GM19025 (cell line): ENCODE data around the gene TPD52L1.

ENCODE experiments used
- ATAC-seq: cut with Tn5 transposase; IDR thresholded peaks from one replicate; pipeline ENCODE4 v1.9.1; 2021; ENCODE audit warnings: mild to moderate bottlenecking, low read depth, moderate library complexity; ENCODE audit not compliant: unreplicated experiment

TPD52L1 gene

GRCh38 chr6:125299257-125299656, 145.7 kb downstream of the TPD52L1 start:
- no peak for ATAC-seq

GRCh38 chr6:125300992-125301434, 147.4 kb downstream of the TPD52L1 start:
- no peak for ATAC-seq

GRCh38 chr6:125301435-125302391, 148.1 kb downstream of the TPD52L1 start, which contains the start of gene HDDC2:
Gene HDDC2 (minus strand): TSS chr6:125301967. CDS start chr6:125301932, 35 bp downstream.
- peak; percentile 89 for ATAC-seq

- no peak for ATAC-seq
Measured at GRCh38 chr6:125302840-125303511, 149.4 kb downstream of the TPD52L1 start.

- ATAC-seq: no peak
Measured at GRCh38 chr6:125303512-125303854, 149.9 kb downstream of the TPD52L1 start.

GRCh38 chr6:125304970-125305660, 151.5 kb downstream of the TPD52L1 start:
- ATAC-seq: no peak

GRCh38 chr6:125306756-125307149, 153.2 kb downstream of the TPD52L1 start:
- no peak for ATAC-seq

- no peak for ATAC-seq
Measured at GRCh38 chr6:125307150-125307838, 153.7 kb downstream of the TPD52L1 start.

GRCh38 chr6:125307964-125308615, 154.5 kb downstream of the TPD52L1 start:
- no peak for ATAC-seq

GRCh38 chr6:125310994-125311649, 157.5 kb downstream of the TPD52L1 start:
- peak; percentile 63 for ATAC-seq

GRCh38 chr6:125312478-125312877, 158.9 kb downstream of the TPD52L1 start:
- ATAC-seq: no peak

- ATAC-seq: no peak
Measured at GRCh38 chr6:125312950-125313349, 159.4 kb downstream of the TPD52L1 start.
